K562 (cell line): Measurements from ENCODE around the gene ZMYND8. TPM values are rescaled to one million over a fixed set of nuclear protein-coding genes. Genes with fewer than 3 reads are reported as not detected.

Experiments
- BACH1 ChIP-seq: fragments of 200-800 bp; sonication (Bioruptor generic); IDR thresholded peaks from 2 replicates; pipeline ENCODE4 v1.6.1; 2016; ENCODE audit warnings: missing genetic modification characterization, missing compliant biosample characterization
- HDAC1 ChIP-seq, 2 experiments: fragments of 450-650 bp; IDR thresholded peaks; 2 replicates each; pipeline ENCODE4 v1.6.1; 2016 to 2017; ENCODE audit warnings: inconsistent platforms in 1 of 2, mild to moderate bottlenecking in 1 of 2, moderate library complexity in 1 of 2
- KLF13 ChIP-seq: fragments of 450-650 bp; IDR thresholded peaks from 2 replicates; pipeline ENCODE4 v1.6.1; 2016; ENCODE audit warnings: missing genetic modification characterization, low read depth, mild to moderate bottlenecking, missing compliant biosample characterization, moderate library complexity, borderline replicate concordance
- POLR2A ChIP-seq: fragments of 450-650 bp; conservative IDR thresholded peaks from 2 replicates; pipeline ENCODE4 v1.6.1; 2016
- POLR2B ChIP-seq: fragments of 450-650 bp; IDR thresholded peaks from 2 replicates; pipeline ENCODE4 v1.6.1; 2018; ENCODE audit warnings: low read depth; ENCODE audit not compliant: partially characterized antibody
- TCF3 ChIP-seq: sonication (generic); formaldehyde crosslinking; IDR thresholded peaks from 2 replicates; pipeline ENCODE4 v1.4.0; 2020; ENCODE audit warnings: mild to moderate bottlenecking, missing genetic modification reagents
- TRIM28 ChIP-seq: fragments of 450-650 bp; IDR thresholded peaks from 2 replicates; pipeline ENCODE4 v1.6.1; 2017
- XRCC4 ChIP-seq: IDR thresholded peaks from one replicate; pipeline ENCODE4 v1.6.1; 2011; ENCODE audit not compliant: insufficient read depth, insufficient read length; ENCODE audit errors: extremely low read depth
- polyA plus RNA-seq, 8 experiments: library from polyadenylated mRNA; depleted of rRNA in 4 of 8; stranded (reverse) in 5 of 8; unstranded in 3 of 8; fragments of >200 nt; fragmentation: Nextera tagmentation in 2 of 8; fragmentation: Illumina TruSeq in 1 of 8; extraction: Ambion mirVana in 2 of 8; extraction: Trizol in 1 of 8; gene quantifications; 2 replicates each; pipeline versions ENCODE4 v1.2.1 to v1.2.3, GENCODE V29; 2011 to 2014; ENCODE audit warnings: inconsistent platforms in 1 of 8, missing spikeins in 1 of 8
- total RNA-seq, 7 experiments: library from RNA; depleted of rRNA in 6 of 7; stranded (reverse); fragments of >200 nt in 6 of 7; fragmentation: Illumina TruSeq in 2 of 7; extraction: Trizol in 2 of 7; gene quantifications; 2 replicates each; pipeline versions ENCODE4 v1.2.1 to v1.2.3, GENCODE V29; 2011 to 2021; ENCODE audit warnings: low replicate concordance in 1 of 7
- TF ChIP-seq, protein P1 (sequence below): fragments of 200-800 bp; sonication (Bioruptor generic); IDR thresholded peaks from 2 replicates; pipeline ENCODE4 v1.6.1; 2016; ENCODE audit warnings: missing genetic modification characterization, missing compliant biosample characterization
- TF ChIP-seq, protein P2 (sequence below): fragments of 450-650 bp; IDR thresholded peaks from 2 replicates; pipeline ENCODE4 v1.6.1; 2018; ENCODE audit warnings: mild to moderate bottlenecking, low read depth; ENCODE audit not compliant: partially characterized antibody
- TF ChIP-seq, protein P3 (sequence below): fragments of 200-600 bp; sonication (generic); IDR thresholded peaks from one replicate; pipeline ENCODE4 v1.6.1; 2012; ENCODE audit warnings: mild to moderate bottlenecking, low read depth, low read length, inconsistent platforms

The ZMYND8 gene
- total and polyA plus RNA-seq, 9 of the 15 experiments (the other 6 are each of a cell fraction or from before 2014, with no cell fraction given) = 31.8 to 148 (median 71.9) TPM

DNA sequence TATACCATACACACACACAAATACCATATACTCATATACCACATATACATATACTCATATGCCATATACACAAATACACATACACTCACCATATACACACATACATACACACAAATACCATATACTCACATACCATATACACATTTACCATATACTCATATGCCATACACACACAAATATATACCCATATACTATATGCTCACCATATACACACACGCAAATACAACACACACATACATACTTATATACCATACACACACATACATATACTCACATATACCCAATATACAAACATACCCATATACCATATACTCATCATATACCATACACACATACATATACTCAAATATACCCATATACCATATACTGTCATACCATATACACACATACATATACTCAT lies 99.2 kb downstream of the ZMYND8 start (continued):
- TF ChIP-seq POLR2B = peak; percentile 52
- TF ChIP-seq, protein P1, sequence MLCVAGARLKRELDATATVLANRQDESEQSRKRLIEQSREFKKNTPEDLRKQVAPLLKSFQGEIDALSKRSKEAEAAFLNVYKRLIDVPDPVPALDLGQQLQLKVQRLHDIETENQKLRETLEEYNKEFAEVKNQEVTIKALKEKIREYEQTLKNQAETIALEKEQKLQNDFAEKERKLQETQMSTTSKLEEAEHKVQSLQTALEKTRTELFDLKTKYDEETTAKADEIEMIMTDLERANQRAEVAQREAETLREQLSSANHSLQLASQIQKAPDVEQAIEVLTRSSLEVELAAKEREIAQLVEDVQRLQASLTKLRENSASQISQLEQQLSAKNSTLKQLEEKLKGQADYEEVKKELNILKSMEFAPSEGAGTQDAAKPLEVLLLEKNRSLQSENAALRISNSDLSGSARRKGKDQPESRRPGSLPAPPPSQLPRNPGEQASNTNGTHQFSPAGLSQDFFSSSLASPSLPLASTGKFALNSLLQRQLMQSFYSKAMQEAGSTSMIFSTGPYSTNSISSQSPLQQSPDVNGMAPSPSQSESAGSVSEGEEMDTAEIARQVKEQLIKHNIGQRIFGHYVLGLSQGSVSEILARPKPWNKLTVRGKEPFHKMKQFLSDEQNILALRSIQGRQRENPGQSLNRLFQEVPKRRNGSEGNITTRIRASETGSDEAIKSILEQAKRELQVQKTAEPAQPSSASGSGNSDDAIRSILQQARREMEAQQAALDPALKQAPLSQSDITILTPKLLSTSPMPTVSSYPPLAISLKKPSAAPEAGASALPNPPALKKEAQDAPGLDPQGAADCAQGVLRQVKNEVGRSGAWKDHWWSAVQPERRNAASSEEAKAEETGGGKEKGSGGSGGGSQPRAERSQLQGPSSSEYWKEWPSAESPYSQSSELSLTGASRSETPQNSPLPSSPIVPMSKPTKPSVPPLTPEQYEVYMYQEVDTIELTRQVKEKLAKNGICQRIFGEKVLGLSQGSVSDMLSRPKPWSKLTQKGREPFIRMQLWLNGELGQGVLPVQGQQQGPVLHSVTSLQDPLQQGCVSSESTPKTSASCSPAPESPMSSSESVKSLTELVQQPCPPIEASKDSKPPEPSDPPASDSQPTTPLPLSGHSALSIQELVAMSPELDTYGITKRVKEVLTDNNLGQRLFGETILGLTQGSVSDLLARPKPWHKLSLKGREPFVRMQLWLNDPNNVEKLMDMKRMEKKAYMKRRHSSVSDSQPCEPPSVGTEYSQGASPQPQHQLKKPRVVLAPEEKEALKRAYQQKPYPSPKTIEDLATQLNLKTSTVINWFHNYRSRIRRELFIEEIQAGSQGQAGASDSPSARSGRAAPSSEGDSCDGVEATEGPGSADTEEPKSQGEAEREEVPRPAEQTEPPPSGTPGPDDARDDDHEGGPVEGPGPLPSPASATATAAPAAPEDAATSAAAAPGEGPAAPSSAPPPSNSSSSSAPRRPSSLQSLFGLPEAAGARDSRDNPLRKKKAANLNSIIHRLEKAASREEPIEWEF (CRISPR knock-in tag) = no peak
- TF ChIP-seq XRCC4 = no peak
- TF ChIP-seq, protein P2, sequence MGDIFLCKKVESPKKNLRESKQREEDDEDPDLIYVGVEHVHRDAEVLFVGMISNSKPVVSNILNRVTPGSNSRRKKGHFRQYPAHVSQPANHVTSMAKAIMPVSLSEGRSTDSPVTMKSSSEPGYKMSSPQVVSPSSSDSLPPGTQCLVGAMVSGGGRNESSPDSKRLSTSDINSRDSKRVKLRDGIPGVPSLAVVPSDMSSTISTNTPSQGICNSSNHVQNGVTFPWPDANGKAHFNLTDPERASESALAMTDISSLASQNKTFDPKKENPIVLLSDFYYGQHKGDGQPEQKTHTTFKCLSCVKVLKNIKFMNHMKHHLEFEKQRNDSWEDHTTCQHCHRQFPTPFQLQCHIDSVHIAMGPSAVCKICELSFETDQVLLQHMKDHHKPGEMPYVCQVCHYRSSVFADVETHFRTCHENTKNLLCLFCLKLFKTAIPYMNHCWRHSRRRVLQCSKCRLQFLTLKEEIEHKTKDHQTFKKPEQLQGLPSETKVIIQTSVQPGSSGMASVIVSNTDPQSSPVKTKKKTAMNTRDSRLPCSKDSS = no peak
- TF ChIP-seq BACH1 = no peak
- TF ChIP-seq, protein P3, sequence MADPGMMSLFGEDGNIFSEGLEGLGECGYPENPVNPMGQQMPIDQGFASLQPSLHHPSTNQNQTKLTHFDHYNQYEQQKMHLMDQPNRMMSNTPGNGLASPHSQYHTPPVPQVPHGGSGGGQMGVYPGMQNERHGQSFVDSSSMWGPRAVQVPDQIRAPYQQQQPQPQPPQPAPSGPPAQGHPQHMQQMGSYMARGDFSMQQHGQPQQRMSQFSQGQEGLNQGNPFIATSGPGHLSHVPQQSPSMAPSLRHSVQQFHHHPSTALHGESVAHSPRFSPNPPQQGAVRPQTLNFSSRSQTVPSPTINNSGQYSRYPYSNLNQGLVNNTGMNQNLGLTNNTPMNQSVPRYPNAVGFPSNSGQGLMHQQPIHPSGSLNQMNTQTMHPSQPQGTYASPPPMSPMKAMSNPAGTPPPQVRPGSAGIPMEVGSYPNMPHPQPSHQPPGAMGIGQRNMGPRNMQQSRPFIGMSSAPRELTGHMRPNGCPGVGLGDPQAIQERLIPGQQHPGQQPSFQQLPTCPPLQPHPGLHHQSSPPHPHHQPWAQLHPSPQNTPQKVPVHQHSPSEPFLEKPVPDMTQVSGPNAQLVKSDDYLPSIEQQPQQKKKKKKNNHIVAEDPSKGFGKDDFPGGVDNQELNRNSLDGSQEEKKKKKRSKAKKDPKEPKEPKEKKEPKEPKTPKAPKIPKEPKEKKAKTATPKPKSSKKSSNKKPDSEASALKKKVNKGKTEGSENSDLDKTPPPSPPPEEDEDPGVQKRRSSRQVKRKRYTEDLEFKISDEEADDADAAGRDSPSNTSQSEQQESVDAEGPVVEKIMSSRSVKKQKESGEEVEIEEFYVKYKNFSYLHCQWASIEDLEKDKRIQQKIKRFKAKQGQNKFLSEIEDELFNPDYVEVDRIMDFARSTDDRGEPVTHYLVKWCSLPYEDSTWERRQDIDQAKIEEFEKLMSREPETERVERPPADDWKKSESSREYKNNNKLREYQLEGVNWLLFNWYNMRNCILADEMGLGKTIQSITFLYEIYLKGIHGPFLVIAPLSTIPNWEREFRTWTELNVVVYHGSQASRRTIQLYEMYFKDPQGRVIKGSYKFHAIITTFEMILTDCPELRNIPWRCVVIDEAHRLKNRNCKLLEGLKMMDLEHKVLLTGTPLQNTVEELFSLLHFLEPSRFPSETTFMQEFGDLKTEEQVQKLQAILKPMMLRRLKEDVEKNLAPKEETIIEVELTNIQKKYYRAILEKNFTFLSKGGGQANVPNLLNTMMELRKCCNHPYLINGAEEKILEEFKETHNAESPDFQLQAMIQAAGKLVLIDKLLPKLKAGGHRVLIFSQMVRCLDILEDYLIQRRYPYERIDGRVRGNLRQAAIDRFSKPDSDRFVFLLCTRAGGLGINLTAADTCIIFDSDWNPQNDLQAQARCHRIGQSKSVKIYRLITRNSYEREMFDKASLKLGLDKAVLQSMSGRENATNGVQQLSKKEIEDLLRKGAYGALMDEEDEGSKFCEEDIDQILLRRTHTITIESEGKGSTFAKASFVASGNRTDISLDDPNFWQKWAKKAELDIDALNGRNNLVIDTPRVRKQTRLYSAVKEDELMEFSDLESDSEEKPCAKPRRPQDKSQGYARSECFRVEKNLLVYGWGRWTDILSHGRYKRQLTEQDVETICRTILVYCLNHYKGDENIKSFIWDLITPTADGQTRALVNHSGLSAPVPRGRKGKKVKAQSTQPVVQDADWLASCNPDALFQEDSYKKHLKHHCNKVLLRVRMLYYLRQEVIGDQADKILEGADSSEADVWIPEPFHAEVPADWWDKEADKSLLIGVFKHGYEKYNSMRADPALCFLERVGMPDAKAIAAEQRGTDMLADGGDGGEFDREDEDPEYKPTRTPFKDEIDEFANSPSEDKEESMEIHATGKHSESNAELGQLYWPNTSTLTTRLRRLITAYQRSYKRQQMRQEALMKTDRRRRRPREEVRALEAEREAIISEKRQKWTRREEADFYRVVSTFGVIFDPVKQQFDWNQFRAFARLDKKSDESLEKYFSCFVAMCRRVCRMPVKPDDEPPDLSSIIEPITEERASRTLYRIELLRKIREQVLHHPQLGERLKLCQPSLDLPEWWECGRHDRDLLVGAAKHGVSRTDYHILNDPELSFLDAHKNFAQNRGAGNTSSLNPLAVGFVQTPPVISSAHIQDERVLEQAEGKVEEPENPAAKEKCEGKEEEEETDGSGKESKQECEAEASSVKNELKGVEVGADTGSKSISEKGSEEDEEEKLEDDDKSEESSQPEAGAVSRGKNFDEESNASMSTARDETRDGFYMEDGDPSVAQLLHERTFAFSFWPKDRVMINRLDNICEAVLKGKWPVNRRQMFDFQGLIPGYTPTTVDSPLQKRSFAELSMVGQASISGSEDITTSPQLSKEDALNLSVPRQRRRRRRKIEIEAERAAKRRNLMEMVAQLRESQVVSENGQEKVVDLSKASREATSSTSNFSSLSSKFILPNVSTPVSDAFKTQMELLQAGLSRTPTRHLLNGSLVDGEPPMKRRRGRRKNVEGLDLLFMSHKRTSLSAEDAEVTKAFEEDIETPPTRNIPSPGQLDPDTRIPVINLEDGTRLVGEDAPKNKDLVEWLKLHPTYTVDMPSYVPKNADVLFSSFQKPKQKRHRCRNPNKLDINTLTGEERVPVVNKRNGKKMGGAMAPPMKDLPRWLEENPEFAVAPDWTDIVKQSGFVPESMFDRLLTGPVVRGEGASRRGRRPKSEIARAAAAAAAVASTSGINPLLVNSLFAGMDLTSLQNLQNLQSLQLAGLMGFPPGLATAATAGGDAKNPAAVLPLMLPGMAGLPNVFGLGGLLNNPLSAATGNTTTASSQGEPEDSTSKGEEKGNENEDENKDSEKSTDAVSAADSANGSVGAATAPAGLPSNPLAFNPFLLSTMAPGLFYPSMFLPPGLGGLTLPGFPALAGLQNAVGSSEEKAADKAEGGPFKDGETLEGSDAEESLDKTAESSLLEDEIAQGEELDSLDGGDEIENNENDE = no peak
- TF ChIP-seq KLF13 = no peak
- no peak for TF ChIP-seq TRIM28
- no peak for TF ChIP-seq TCF3 (CRISPR knock-in tag)
- peak; percentile 47 for TF ChIP-seq POLR2A
- peak in 1 of 2 experiments; percentile 25; a peak in 1 of 4 replicates for TF ChIP-seq HDAC1 (IDR thresholded peaks at IDR 0.05)
